CD4-positive, alpha-beta T cell treated with Interleukin-6 for 4 hours (primary cell): Measurements from ENCODE around the gene ABI3BP.
"Not testable (repeated sequence)": the region's sequence is repeated elsewhere in the genome, so short reads cannot be mapped to it uniquely, and the experiment has no call there.

ENCODE experiments used
- DNase-seq: peaks from one replicate; pipeline ENCODE4 v3.0.0-alpha.2; 2020; ENCODE audit warnings: mixed read lengths

Gene ABI3BP

DNA sequence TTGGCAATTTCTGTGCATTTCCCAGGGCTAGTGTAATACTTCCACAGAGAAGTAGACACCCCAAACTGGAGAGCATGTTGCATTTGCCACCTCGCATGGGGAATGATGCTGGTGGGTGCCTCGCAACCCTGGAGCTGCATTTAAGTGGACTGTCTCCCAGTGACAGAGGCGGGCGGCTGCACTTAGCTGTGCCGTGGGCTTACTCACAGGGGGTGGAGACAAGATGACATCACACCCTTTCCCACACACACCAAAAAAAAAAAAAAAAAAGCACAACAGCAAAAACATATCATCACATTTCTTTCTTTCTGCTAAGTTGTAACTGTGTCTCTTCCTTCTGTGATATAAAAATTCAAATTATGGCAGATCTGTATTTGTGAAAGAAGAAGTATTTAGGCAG is at the start of gene ABI3BP:
Gene ABI3BP, minus strand, starts transcription at position 113 of the 400 bp plus-strand sequence. Its CDS starts 37 bp downstream, at position 76.
- DNase-seq, result no peak

- DNase-seq, result no peak
These were observed 46.1 kb upstream of the ABI3BP start for GRCh38 chr3:101039285-101039684.

DNA sequence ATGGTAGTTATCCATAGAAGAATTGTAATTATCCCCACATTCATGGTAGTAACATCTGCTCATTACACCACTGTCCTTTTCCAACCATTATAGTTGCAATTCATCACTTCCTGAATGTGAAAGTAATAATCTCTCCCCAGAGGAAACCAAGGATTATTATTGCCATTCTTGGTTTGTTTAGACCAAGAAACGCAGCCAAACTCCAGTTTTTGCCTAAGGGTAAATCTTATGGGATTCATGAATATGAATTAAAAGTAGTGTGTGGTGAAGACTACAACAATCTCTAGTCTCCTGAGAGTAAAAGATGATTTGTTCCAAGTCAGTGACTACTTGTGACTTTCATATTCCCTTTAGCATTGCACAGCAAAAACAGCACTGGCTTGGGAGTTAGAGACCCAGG is 45.7 kb upstream of the ABI3BP start:
- no peak for DNase-seq

DNA sequence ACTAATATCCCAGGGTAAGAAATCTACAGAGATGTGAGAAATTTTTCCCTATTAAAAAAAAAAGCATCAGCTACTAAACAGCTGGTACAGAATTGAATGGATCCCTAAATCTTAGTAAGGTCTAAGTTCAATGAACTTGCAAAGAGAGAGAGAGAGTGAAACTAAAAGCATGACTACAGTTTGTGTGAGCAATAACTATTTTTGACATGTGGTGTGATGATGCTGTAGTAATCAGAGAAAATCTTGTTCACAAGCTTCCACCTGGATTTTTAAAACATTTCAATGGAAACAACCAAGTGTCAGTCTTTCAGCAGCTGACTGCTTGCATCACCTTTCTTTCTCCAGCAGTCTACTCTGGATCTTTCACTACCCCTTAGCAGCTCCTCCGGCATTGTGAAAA is 45.2 kb upstream of the ABI3BP start:
- DNase-seq, result no peak

DNA sequence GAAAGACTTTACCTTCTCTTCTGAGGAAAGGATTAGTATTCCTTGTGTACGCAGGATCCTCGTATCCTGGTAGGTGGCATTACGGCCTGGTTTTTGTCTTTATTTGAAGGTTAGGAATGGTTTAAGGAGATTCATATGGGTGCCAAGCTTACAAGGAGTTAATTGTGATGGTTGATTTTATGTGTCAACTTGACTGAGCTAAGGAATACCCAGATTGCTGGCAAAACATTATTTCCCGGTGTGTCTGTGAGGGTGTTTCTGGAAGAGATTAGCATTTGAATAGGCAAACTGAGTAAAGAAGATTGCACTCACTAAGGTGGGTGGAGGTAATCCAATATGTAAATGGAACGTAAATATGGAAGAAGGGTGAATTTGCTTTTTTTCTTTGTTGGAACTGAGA is 44.4 kb upstream of the ABI3BP start:
- DNase-seq, result no peak

GRCh38 chr3:101036676-101037075 is 43.5 kb upstream of the ABI3BP start:
- no peak for DNase-seq

DNA sequence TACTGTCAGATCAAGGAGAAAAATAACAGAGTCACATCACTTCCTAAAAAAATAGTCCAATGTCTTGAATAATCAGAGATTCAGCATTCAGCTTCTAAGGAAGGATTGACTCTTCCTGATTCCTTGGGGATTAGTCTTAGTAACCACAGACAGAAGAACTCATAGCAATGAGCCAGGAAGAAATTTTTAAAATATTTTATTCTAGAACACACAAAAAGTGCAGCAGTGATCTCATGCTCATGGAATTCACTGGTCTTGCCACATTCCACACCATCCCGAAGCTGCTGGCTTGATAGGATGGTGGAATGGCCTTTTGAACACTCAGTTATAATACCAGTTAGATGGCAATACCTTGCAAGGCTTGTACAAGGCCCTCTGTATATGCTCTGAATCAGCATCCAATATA is 43.0 kb upstream of the ABI3BP start:
- no peak for DNase-seq

DNA sequence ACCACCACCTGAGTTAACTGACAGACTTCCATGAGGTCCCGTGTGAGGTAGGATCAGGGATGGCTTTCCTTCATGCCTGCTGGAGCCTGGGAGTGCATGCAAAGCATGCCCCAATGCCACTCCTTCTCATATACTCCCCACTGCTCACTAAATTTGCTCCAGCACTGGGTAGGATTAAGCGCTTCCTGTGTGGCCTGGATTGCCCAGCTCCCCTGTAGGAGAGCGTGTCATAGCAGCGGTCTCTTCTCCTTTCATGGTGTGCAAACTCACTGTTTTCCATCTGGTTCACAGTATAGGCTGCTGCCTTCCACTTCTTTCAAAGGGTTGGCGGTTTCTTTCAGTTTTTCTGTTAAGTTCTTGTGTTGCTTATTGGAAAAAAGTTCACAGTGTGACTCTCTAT is 34.1 kb upstream of the ABI3BP start:
- DNase-seq, result no peak

GRCh38 chr3:101026881-101027280 is 33.7 kb upstream of the ABI3BP start:
- DNase-seq, result no peak

- no peak for DNase-seq
These were observed 33.0 kb upstream of the ABI3BP start for GRCh38 chr3:101026244-101026643.

- DNase-seq, result no peak
These were observed 27.3 kb upstream of the ABI3BP start for GRCh38 chr3:101020351-101021015.

DNA sequence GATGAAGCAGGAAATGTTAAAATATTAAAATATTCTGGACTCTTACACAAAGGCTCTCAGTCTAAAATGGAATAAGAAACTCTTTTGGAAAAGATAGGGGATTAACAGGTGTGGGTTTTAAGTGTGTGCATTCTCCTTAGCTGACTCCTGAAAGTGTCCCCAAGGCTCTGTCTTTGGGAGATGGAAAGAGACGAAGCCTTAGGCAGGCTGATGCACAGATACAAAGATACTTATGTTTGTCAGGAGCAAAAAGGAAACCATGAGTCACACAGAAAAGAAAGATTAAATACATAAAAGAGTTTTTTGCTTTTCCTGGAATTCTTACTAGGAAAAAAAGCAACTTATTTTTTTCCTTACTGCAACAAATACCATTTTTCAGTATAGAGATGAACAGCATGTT is 23.8 kb upstream of the ABI3BP start:
- no peak for DNase-seq

DNA sequence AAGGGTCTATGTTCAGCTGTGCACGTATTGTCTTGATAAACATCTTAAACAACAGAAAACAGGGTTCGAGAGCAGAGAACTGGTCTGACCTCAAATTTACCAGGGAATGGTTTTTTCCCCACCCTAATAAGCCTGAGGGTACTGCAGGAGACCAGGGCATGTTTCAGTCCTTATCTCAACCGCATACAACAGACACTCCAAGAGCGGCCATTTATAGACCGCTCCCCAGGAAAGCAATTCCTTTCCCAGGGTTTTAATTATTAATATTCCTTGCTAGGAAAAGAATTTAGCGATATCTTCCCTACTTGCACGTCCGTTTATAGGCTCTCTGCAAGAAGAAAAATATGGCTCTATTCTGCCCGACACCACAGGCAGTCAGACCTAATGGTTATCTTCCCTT is 19.1 kb upstream of the ABI3BP start:
- not testable (repeated sequence) for DNase-seq

DNA sequence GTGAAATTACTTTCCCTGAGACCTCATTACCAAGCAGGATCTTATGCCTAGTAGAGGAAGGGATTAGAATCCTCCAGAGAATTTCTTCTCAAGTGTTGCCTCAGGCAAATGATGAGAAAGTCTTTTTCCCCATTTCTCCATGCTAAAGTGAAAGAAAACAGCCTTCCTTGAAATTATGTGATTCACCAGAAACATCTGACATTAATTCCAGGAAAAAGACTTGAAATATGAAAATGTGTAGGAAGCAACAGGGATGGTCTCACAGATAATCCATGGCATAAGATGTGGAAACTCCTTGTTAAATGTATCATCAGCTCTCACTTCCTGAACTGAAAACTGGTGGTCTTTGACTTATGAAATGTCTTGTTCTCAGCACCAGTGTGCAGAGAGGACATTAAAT is 17.9 kb upstream of the ABI3BP start:
- DNase-seq, result no peak

DNA sequence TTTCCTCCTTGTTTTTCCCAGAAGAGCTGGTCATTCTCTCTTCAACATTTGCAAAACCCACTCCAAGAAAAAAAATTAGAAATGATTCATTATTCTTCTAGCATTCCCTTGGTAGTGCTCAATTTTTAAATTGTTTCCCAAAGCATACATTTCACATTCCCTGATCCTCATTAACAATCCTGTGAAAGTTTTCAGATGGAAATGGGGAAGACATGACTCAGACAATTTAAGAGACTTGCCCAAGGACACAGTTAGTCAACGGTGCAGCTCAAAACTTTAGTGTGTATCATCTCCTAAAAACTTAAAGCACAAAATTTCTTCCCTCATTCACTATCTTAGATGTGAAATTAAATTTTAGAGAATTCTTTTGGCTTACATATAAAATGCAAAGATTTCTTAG is 17.1 kb upstream of the ABI3BP start:
- no peak for DNase-seq

DNA sequence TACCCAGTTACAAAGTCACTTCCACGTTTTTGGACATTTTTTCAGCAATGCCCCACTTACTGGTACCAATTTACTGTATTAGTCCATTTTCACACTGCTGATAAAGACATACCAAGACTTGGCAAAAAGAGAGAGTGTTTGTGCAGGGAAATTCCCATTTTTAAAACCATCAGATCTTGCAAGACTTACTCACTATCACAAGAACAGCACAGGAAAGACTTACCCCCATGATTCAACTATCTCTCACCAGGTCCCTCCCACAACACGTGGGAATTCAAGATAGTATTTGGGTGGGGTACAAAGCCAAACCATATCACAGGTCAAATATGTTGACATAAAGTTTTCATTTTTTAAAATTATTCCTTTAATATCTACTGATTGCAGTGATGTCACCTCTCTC is 16.2 kb upstream of the ABI3BP start:
- no peak for DNase-seq

GRCh38 chr3:100999160-100999559 is 5.9 kb upstream of the ABI3BP start:
- DNase-seq, result no peak

DNA sequence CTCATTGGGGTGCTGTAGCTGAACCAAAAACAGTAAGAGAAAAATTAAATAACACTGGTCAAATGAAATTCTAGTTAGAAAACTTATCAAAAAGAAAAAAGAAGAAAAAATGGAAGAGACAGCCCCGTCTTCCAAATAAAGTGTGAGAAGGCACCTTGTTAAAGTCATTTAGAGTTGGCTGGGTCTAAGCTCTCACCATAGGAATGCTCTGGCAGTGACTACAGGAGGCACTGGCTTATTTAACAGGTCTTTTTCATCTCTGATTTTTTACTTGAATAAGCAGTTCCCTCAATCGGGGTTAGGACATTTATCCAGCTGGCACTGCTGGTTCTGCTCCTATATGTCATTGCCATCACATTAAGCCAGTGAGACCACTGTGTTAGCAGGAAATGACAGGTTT is 1.6 kb upstream of the ABI3BP start:
- DNase-seq, result no peak

DNA sequence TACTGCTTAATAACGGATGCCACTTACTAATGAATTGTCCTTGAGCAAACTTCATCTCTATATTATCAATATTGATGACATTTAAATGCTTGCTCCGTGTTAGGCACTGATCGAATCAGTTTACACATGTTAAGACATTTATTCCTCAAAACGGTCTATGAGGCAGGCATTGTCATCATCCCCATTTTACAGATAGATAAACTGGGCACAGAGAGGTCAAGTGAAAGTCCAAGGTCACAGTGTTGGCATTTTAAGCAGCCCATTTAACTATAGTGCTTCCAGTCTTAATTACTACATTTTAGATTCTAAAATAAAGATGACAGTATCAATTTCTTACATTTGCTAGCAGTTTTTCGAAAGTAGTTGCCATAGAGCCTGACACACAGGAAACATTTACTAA is 966 bp upstream of the ABI3BP start:
- no peak for DNase-seq

DNA sequence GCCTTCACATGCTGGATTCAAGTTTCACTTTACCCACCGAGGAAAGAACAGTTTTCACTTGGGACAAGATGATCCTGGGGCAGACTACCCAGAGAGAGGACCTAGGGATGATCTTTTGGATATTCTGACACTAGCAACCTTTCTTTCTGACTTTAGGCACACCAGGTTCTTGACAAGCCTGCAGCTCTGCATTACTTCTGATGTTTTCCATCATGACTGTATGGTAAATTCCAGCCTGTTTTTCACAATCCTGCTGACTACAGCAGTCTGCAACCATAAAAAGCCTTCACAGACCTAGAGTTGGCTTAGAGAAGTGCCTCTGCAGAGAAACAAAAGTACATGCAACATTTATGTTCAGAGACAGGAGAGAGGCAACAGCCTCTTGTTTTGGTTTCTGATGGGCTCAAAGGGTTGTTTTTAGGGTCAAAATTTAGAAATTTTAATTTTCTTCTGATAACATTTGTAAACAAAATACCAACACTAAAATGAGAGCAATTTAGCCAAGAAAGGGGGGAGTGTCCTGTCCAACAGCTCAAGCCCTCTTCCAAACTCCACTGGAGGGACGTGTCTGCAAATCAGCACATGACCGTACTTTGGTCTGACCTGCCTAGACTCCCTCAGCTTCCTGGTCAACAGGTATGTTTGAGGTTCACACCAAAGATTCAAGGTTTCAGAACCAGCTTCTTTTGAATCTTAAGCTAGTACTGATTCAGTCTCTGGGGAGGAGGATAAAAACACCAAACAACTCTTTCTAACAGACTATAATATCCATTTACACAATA is 799 bp downstream of the ABI3BP start:
- DNase-seq, result no peak

DNA sequence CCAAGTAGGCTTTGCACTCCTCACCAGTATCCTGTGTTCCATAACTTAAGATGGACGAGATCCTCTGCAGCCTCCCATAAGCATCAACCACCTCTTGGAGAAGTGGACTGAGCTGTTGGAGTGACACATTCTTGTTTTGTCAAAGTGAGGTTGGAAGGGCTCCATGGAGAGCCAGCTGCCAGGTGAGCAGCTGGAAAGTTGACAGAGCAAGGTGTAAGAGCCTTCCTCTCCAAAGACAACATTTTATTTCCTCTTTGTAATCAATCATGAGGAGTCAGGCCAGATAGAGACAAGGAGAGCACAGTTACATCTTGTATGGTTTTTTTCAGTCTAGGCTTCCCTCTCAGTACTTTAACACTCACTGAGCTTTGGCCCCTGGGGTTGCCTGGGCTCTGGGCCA is 5.1 kb downstream of the ABI3BP start:
- DNase-seq, result no peak

GRCh38 chr3:100984308-100984707 is 8.9 kb downstream of the ABI3BP start:
- no peak for DNase-seq

DNA sequence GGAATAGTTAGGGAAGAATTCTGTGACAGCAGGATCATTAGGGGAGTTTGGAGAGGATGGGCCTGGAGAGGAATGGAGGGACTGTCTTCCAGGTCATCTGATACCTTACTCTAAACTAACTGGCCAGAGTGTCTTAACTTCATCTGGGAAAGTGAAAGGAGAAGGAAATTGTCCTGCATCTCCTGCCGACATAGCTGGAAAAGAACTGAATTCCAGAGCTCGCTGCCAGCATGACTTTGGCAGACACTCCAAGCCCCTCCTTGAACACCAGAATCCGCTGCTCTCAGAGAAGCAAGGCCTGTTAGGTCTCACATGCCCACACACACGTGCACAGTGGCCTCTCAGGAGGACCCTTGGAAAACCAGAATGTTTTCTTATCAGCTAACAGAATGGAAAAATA is 10.5 kb downstream of the ABI3BP start:
- no peak for DNase-seq

GRCh38 chr3:100981164-100981911 is 11.9 kb downstream of the ABI3BP start:
- DNase-seq, result no peak
